ENCODE data around the gene CDT1. TPM values are rescaled to one million over a fixed set of nuclear protein-coding genes. Genes with fewer than 3 reads are reported as not detected.
"Not testable (repeated sequence)": the region's sequence is repeated elsewhere in the genome, so short reads cannot be mapped to it uniquely, and the experiment has no call there.

CDT1 gene
- total RNA-seq, 1 experiment from 2014 or later: 64.6 TPM

GRCh38 chr16:88816736-88817535 is 13.3 kb downstream of the CDT1 start:
- no peak for DNase-seq (ENCODE audit: low read depth)

DNA sequence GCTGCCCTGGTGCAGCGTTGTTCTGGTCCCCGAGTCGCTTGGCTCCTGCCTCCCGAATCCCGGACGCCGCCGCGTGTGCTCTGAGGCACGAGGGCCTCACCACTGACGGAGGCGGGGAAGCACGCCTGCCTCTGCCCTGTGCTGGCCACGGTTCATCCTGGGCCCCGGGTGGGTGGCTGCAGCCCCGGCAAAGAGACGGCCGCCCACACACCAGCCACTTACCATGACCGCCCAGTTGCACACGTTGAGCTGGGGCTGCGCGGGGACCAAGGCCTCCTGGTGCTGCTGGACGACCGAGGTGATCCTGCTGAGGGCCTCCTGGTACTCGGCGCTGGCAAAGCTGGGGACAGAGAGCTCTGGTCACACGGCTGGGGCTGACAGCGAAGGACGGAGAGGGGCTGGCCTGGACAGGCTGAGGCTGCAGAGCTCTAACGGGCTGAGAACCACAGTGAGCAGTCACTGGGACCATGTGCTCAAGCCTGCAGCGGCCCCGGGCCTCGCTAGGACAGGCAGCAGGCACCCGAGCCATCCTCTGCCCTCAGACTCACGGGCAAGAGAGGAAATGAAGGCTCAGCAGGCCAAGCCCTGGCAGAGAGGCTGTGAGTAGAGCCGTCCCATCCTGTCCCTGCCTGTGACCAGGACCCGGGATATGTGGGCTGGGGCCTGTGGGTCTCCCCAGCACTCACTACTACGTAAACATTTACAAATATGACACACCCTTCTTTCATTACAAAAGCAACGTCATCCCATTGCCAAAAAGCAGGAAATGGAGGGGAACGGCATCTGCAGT is 14.4 kb downstream of the CDT1 start:
- no peak for DNase-seq (ENCODE audit: low read depth)

- DNase-seq (ENCODE audit: low read depth): no peak
Observed at GRCh38 chr16:88818575-88818874, 14.9 kb downstream of the CDT1 start.

DNA sequence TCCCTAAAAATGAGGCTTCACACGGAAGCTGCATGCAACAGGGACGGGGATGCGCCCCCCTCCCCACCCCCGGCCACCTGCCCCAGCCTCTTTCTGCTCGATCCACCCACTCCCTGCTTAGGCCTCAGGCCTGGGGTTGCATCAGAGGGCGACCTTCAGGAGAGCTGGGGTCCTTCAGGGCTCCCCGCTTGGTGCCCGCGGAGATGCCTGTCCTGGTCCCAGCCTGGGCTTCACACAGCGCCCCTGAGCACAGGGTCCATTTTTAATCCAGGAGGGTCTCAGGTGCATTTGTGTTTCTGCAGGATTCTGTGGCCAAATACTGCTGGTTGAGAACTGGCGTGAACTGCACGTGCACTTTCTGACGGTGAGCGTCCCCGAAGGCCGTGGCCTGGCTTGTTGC is 15.5 kb downstream of the CDT1 start:
- DNase-seq (ENCODE audit: low read depth): no peak

DNA sequence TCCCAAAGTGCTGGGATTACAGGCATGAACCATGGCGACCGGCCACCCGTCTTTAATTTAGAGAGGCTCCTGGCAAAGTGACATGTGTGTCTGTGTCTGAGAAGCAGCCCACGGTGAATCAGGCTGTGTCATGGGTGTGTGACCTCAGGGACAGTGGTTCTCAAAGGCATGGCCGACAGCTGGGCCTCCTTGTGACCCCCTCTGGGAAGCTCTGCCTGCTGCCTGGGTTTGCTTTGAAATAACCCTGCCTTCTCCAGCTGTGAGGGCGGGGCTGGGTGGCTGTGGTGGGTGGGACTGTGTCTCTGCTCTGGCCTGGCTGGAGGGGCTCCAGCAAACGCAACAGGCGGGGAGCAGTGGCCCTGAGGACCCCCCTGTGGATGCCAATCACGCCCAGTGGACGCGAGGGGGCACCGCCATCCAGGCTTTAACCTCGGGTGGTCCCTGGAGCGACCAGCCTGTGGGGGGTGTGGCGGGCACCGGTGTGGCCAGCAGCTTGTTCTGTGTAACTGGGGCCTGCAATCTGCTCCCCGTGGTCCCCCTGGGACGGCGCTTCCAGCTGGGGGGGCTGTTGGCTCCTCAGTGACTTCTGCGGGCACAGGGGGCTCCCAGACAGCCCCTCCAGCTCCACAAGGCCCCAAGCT is 16.9 kb downstream of the CDT1 start:
- DNase-seq (ENCODE audit: low read depth): no peak

DNA sequence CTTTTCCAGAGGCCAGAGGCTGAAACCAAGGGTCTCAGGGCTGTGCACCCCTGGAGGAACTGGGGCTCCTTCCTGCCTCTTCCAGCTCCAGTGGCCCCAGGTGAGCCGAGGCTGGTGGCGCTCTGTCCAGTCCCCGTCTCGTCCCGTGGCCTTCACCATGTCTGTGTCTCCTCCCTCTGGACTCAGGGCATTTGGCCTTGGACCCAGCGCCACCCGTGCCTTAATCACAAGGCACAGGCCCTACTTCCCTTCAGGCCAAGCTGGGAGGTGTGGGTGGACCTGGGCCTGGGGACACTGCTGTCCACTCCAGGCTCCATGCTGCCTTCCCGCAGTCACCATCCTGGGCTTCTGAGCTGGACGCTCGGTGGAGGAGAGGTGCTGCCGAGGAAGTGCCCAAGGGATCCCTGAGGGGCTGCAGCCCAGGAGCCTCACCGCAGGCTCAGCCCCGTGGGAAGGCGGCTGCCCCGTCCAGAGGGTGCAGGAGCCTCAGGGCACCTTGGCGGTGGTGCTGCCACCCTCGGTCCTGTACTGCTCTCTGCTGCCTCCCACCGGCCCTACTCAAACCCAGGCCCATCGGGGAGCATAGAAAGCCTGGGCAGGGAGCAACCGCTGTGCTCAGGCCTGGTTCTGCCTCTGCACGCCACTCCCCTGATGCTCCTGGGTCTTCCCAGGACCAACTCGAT is 17.7 kb downstream of the CDT1 start:
- no peak for DNase-seq (ENCODE audit: low read depth)

DNA sequence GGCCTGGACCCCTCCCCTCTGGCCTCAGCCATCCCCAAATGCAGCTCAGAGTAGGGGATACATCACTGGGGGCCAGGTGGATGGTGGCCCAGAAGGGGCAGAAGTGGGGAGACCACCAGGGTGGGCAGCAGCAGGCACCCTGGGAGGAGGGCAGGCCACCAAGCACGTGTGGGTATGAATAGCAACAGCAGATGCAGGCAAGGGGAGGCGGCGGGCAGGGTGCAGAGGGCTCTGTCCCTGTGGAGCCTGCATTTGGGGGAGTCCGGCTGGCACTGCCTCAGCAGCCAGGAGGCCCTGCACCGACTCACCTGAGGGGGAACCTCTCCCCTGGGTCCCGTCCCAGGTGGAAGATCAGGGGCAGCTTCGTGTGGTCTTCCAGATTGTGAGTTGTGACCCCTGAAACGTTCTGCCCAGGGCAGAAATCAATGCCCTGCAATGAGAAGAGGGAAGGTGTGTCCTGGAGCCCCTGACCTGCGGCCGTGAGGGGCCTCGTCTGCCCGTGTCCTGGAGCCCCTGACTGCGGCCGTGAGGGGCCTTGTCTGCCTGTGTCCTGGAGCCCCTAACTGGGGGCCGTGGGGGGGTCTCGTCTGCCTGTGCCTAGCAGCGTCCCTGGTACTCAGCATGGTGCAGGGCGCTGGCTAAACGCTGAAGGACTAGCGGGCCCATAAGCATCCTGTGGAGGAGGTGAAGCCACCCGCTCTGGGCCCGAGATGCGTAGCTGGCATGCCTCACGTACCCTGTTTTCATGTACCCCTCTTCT is 18.9 kb downstream of the CDT1 start:
- DNase-seq (ENCODE audit: low read depth): no peak

DNA sequence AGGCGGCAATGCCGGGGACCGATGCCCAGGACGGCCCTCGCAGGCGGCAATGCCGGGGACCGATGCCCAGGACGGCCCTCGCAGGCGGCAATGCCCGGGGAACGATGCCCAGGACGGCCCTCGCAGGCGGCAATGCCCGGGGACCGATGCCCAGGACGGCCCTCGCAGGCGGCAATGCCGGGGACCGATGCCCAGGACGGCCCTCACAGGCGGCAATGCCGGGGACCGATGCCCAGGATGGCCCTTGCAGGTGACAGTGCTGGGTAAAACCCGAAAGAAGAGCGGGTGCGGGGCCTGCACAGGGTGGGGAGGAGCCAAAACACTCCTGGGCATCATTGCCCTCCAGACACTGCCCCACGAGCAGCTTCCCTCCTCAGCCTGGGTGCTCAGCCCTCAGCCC is 20.1 kb downstream of the CDT1 start:
- not testable (repeated sequence) for DNase-seq (ENCODE audit: low read depth)

- no peak for DNase-seq (ENCODE audit: low read depth)
Observed at GRCh38 chr16:88824256-88825077, 20.9 kb downstream of the CDT1 start.

DNA sequence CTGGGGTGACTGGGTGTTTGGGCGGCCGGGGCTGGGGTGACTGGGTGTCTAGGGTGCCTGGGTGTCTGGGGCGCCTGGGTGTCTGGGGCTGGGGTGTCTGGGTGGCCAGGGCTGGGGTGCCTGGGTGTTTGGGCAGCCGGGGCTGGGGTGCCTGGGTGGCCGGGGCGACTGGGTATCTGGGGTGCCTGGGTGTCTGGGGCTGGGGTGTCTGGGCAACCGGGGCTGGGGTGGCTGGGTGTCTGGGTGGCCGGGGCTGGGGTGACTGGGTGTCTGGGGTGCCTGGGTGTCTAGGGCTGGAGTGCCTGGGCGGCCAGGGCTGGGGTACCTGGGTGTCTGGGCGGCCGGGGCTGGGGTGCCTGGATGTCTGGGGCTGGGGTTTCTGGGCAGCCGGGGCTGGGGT is 21.6 kb downstream of the CDT1 start:
- DNase-seq (ENCODE audit: low read depth): no peak

- DNase-seq (ENCODE audit: low read depth): no peak
Observed at GRCh38 chr16:88826070-88826840, 22.7 kb downstream of the CDT1 start.

GRCh38 chr16:88827727-88828126 is 24.1 kb downstream of the CDT1 start:
- no peak for DNase-seq (ENCODE audit: low read depth)

DNA sequence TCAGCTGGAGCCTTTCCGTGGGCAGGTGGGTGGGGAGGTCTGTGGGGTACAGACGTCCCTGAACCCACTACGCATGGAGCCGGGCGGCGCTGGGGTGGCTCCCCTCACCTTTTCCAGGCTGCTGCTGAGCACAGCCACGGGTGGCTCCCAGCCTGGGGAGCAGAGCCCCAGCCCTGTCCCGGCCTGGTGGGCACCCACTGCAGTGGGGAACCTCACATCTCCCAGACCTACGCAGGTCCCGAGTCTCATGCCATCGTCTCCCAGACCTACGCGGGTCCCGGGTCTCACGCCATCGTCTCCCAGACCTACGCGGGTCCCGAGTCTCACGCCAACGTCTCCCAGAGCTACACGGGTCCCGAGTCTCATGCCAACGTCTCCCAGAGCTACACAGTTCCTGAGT is 25.1 kb downstream of the CDT1 start:
- no peak for DNase-seq (ENCODE audit: low read depth)

DNA sequence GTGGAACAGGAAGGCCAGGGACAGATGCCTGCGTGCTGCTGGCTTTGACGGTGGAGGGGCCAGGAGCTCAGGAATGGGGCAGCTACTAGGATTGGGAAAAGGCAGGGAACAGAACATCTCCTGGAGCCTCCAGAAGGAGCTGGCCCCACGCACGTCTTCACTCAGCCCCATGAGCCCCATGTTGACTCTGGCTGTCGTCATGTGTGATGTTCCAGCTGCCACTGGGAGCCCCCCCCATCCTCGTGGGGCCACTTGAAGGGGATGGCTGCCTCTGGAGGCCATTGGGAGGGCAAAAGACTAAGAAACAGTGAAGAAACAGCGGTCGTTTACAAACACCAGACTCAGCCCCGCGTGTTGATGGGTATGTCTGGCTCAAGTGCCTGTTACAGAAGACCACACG is 26.7 kb downstream of the CDT1 start:
- no peak for DNase-seq (ENCODE audit: low read depth)

GRCh38 chr16:88830783-88831182 is 27.2 kb downstream of the CDT1 start:
- no peak for DNase-seq (ENCODE audit: low read depth)

DNA sequence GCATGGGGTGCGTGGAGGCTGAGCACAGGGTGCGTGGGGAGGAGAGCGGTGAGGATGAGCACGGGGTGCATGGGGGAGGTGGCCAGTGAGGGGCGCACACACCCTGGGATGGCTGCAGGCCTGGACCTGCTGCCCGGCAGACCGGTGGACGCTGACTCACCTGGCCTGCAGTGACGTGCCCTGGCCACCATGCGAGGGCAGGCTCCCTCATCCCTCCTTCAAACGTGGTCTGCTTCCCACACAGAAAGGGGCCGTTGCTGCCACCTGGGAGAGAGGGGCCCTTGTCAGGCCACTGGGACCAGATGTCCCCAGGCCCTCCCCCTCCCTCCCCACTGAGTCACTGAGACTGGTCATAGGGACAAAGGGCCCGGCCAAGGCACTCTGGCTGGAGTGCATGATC is 28.2 kb downstream of the CDT1 start:
- no peak for DNase-seq (ENCODE audit: low read depth)

DNA sequence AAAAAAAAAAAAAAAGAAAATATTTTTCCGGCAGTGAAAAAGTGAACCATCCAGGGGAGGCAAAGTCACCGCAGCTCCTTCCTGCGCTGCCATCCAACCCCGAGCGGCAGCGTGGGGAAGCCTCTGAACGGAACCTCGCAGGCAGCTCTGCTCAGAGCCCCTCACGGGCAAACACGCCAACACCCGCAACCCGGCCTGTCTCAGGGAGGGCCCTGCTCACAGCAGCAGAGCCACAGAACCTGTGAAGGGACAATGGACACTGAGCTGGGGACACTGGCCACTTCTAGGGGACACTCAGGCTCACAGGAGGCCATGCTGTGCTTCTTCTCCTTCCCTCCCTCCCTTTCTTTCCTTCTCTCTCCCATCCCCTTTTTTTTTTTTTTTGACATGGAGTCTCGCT is 29.5 kb downstream of the CDT1 start:
- no peak for DNase-seq (ENCODE audit: low read depth)

- no peak for DNase-seq (ENCODE audit: low read depth)
Observed at GRCh38 chr16:88834670-88835069, 31.1 kb downstream of the CDT1 start.

- no peak for DNase-seq (ENCODE audit: low read depth)
Observed at GRCh38 chr16:88835383-88835782, 31.8 kb downstream of the CDT1 start.

DNA sequence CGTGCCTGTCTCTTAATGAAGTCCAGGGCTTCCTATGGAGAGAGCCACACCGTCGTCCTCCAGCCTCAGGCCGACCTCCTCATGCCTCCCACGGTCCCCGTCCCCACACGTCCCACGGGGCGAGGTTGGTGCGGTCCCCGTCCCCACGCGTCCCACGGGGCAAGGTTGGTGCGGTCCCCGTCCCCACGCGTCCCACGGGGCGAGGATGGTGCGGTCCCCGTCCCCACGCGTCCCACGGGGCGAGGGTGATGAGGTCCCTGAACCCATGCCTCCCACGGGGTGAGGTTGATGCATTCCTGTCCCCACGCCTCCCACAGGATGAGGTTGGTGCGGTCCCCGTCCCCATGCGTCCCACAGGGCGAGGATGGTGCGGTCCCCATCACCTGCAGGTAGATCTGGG is 32.2 kb downstream of the CDT1 start:
- DNase-seq (ENCODE audit: low read depth): no peak
